ENCODE data around the gene ZNF488.

The ZNF488 gene

GRCh38 chr10:47348661-47349470 lies 35.2 kb downstream of the ZNF488 start:
- no peak for DNase-seq (ENCODE audit: low read depth, low spot score)
- Histone ChIP-seq H3K9ac (ENCODE audit: insufficient read length) (no peak overlapping the region), H3K36me3 (ENCODE audit: insufficient read depth, low read length) (no peaks in the 10 kb centered on the region), H3K27ac (no peak overlapping the region), H3K4me3 (no peak overlapping the region), H3K9me3 (ENCODE audit: low read depth, low read length) (no peaks in the 10 kb centered on the region)
- no peak for TF ChIP-seq EZH2 (IDR thresholded peaks at IDR 0.05)
- no peak for TF ChIP-seq FOXP2 (optimal IDR thresholded peaks at IDR 0.05; ENCODE audit: control extremely low read depth, extremely low read length, insufficient read depth)
- TF ChIP-seq POLR2AphosphoS5 (IDR thresholded peaks at IDR 0.05; ENCODE audit: borderline replicate concordance, low read depth, low read length) = no peak

DNA sequence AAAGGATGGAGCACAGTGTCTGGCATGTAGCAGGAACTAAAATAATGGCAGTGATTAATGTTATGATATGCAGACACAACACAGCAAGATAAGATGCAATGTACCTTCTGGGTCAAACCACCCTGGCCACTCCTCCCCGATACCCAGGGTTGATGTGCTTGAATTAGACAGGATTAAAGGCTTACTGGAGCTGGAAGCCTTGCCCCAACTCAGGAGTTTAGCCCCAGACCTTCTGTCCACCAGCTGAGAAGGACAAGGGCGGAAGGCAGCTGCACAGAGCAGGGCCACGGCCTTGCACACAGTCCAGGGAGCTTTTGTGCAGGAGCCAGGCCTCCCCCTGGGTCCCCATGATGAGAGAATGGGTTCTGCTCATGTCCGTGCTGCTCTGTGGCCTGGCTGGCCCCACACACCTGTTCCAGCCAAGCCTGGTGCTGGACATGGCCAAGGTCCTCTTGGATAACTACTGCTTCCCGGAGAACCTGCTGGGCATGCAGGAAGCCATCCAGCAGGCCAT lies 35.9 kb downstream of the ZNF488 start, which contains the start of gene RBP3:
Gene RBP3 (plus strand): TSS at position 226 of the 514 bp plus-strand sequence. CDS start 122 bp downstream, at position 348.
- H3K36me3 ChIP-seq (ENCODE audit: insufficient read depth, low read length) = no peaks in the 10 kb centered on the region
- H3K9me3 ChIP-seq (ENCODE audit: low read depth, low read length) = no peaks in the 10 kb centered on the region
- no peak within 1 kb of the TSS for H3K9ac ChIP-seq (ENCODE audit: insufficient read length)
- no peak within 1 kb of the TSS for H3K27ac ChIP-seq
- no peak for TF ChIP-seq EZH2 (IDR thresholded peaks at IDR 0.05)
- TF ChIP-seq POLR2AphosphoS5 (IDR thresholded peaks at IDR 0.05; ENCODE audit: borderline replicate concordance, low read depth, low read length) = no peak
- TF ChIP-seq FOXP2 (optimal IDR thresholded peaks at IDR 0.05; ENCODE audit: control extremely low read depth, extremely low read length, insufficient read depth) = no peak
- H3K4me3 ChIP-seq = no peak within 1 kb of the TSS
- DNase-seq (ENCODE audit: low read depth, low spot score) = no peak

DNA sequence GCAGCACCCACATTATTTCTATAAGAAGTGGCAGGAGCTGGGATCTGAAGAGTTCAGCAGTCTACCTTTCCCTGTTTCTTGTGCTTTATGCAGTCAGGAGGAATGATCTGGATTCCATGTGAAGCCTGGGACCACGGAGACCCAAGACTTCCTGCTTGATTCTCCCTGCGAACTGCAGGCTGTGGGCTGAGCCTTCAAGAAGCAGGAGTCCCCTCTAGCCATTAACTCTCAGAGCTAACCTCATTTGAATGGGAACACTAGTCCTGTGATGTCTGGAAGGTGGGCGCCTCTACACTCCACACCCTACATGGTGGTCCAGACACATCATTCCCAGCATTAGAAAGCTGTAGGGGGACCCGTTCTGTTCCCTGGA lies 36.8 kb downstream of the ZNF488 start:
- no peak for TF ChIP-seq POLR2AphosphoS5 (IDR thresholded peaks at IDR 0.05; ENCODE audit: borderline replicate concordance, low read depth, low read length)
- TF ChIP-seq FOXP2 (optimal IDR thresholded peaks at IDR 0.05; ENCODE audit: control extremely low read depth, extremely low read length, insufficient read depth) = no peak
- no peak for TF ChIP-seq EZH2 (IDR thresholded peaks at IDR 0.05)
- Histone ChIP-seq H3K9me3 (ENCODE audit: low read depth, low read length) (no peaks in the 10 kb centered on the region), H3K27ac (no peak overlapping the region), H3K36me3 (ENCODE audit: insufficient read depth, low read length) (no peaks in the 10 kb centered on the region), H3K9ac (ENCODE audit: insufficient read length) (no peak overlapping the region), H3K4me3 (no peak overlapping the region)
- DNase-seq (ENCODE audit: low read depth, low spot score) = no peak

DNA sequence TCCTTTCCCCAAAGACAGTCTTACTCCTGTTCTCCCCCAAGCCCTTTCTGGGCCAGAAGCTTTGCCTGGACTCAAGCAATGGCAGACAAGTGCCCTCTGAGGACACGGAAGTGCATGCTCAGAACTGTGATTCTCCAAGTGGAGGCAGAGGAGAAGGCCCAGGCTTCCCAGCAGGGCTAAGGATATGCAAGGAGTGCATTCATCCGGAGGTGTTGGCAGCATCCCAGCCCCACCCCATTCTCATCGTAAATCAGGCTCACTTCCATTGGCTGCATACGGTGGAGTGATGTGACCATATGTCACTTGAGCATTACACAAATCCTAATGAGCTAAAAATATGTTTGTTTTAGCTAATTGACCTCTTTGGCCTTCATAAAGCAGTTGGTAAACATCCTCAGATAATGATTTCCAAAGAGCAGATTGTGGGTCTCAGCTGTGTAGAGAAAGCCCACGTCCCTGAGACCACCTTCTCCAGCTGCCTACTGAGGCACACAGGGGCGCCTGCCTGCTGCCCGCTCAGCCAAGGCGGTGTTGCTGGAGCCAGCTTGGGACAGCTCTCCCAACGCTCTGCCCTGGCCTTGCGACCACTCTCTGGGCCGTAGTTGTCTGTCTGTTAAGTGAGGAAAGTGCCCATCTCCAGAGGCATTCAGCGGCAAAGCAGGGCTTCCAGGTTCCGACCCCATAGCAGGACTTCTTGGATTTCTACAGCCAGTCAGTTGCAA lies 37.4 kb downstream of the ZNF488 start:
- no peaks in the 10 kb centered on the region for H3K36me3 ChIP-seq (ENCODE audit: insufficient read depth, low read length)
- H3K9me3 ChIP-seq (ENCODE audit: low read depth, low read length) = no peaks in the 10 kb centered on the region
- TF ChIP-seq FOXP2 (optimal IDR thresholded peaks at IDR 0.05; ENCODE audit: control extremely low read depth, extremely low read length, insufficient read depth) = no peak
- TF ChIP-seq POLR2AphosphoS5 (IDR thresholded peaks at IDR 0.05; ENCODE audit: borderline replicate concordance, low read depth, low read length) = no peak
- no peak for TF ChIP-seq EZH2 (IDR thresholded peaks at IDR 0.05)
- DNase-seq (ENCODE audit: low read depth, low spot score) = no peak
- no peak overlapping the region for H3K27ac ChIP-seq
- H3K9ac ChIP-seq (ENCODE audit: insufficient read length) = no peak overlapping the region
- no peak overlapping the region for H3K4me3 ChIP-seq

DNA sequence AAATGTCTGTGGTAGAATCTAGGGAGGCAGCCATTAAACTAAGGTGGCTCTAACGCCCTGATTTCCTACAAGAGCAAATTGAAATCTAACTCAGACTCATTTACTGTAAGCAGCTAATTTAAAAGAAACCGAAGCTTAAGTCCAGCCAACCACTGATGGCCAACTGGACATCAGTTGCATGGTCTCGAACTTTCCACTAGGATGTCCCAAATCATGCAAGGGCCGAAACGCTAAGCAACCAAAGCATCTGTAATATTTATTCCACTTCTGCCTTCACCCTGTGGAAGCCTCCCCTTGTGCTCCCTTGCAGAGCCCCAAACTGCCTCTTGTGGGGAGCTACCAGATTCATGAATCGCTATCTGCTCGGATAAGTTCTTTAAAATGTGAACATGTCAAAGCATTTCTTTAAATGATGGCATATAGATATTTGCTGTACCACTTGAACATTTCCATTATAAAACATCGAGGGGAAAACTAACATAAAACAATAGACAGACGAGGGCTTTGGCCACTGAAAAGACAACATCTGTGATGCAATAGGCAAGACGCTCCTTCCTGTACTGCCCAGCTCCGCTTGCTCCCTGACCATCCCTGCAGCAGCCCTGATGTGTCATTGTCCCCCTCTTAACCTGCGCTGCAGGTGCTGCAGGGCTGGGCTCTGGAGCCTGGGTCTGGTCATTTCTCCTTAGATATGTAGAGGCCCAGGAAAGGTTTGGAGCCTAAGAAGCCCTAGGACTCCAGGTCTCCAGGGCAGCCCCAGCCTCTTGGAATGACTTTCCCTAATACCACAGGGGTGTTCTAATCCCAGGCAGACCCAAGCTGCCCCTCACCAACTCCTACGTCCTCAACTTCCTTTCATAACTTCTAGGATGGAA lies 38.9 kb downstream of the ZNF488 start:
- H3K9ac ChIP-seq (ENCODE audit: insufficient read length) = no peak overlapping the region
- H3K4me3 ChIP-seq = no peak overlapping the region
- no peak overlapping the region for H3K27ac ChIP-seq
- DNase-seq (ENCODE audit: low read depth, low spot score) = no peak
- no peaks in the 10 kb centered on the region for H3K36me3 ChIP-seq (ENCODE audit: insufficient read depth, low read length)
- no peaks in the 10 kb centered on the region for H3K9me3 ChIP-seq (ENCODE audit: low read depth, low read length)
- TF ChIP-seq EZH2 (IDR thresholded peaks at IDR 0.05) (no peak), POLR2AphosphoS5 (IDR thresholded peaks at IDR 0.05; ENCODE audit: borderline replicate concordance, low read depth, low read length) (no peak), FOXP2 (optimal IDR thresholded peaks at IDR 0.05; ENCODE audit: control extremely low read depth, extremely low read length, insufficient read depth) (no peak)

- no peak overlapping the region for H3K9ac ChIP-seq (ENCODE audit: insufficient read length)
- no peak overlapping the region for H3K27ac ChIP-seq
- no peak for DNase-seq (ENCODE audit: low read depth, low spot score)
- H3K9me3 ChIP-seq (ENCODE audit: low read depth, low read length) = no peaks in the 10 kb centered on the region
- no peaks in the 10 kb centered on the region for H3K36me3 ChIP-seq (ENCODE audit: insufficient read depth, low read length)
- TF ChIP-seq EZH2 (IDR thresholded peaks at IDR 0.05) = no peak
- TF ChIP-seq FOXP2 (optimal IDR thresholded peaks at IDR 0.05; ENCODE audit: control extremely low read depth, extremely low read length, insufficient read depth) = no peak
- TF ChIP-seq POLR2AphosphoS5 (IDR thresholded peaks at IDR 0.05; ENCODE audit: borderline replicate concordance, low read depth, low read length) = no peak
- H3K4me3 ChIP-seq = no peak overlapping the region
Measured at GRCh38 chr10:47340608-47341170, 43.4 kb downstream of the ZNF488 start.

- no peak for TF ChIP-seq FOXP2 (optimal IDR thresholded peaks at IDR 0.05; ENCODE audit: control extremely low read depth, extremely low read length, insufficient read depth)
- no peak for TF ChIP-seq POLR2AphosphoS5 (IDR thresholded peaks at IDR 0.05; ENCODE audit: borderline replicate concordance, low read depth, low read length)
- TF ChIP-seq EZH2 (IDR thresholded peaks at IDR 0.05) = no peak
- no peak overlapping the region for H3K27ac ChIP-seq
- H3K9ac ChIP-seq (ENCODE audit: insufficient read length) = no peak overlapping the region
- H3K36me3 ChIP-seq (ENCODE audit: insufficient read depth, low read length) = no peaks in the 10 kb centered on the region
- DNase-seq (ENCODE audit: low read depth, low spot score) = no peak
- no peaks in the 10 kb centered on the region for H3K9me3 ChIP-seq (ENCODE audit: low read depth, low read length)
- H3K4me3 ChIP-seq = no peak overlapping the region
Measured at GRCh38 chr10:47339759-47340607, 44.1 kb downstream of the ZNF488 start.

Data from SK-N-MC (cell line).